Kidney capillary endothelial cell (primary cell): Measurements from ENCODE around the gene TRPM2.
A peak's percentile ranks its signal among the peaks of the same experiment; 100 is the strongest.

ENCODE experiments used
- DNase-seq: peaks from one replicate; pipeline ENCODE4 v3.0.0-alpha.2; 2018; ENCODE audit warnings: low spot score

The TRPM2 gene

GRCh38 chr21:44485254-44485793, 131.9 kb downstream of the TRPM2 start:
- no peak for DNase-seq

- DNase-seq = no peak
Measured at GRCh38 chr21:44485796-44486195, 132.4 kb downstream of the TRPM2 start.

GRCh38 chr21:44486302-44486701, 132.9 kb downstream of the TRPM2 start:
- DNase-seq = no peak

- DNase-seq = peak; percentile 34
Measured at GRCh38 chr21:44487831-44488230, 134.4 kb downstream of the TRPM2 start.

- no peak for DNase-seq
Measured at GRCh38 chr21:44489962-44490361, 136.5 kb downstream of the TRPM2 start.

GRCh38 chr21:44490405-44490804, 137.0 kb downstream of the TRPM2 start:
- no peak for DNase-seq

- DNase-seq = no peak
Measured at GRCh38 chr21:44490816-44491215, 137.4 kb downstream of the TRPM2 start.
